Adipocyte (in vitro differentiated cells): ENCODE measurements around the gene TRIP6.
"Not testable (repeated sequence)": the region's sequence is repeated elsewhere in the genome, so short reads cannot be mapped to it uniquely, and the experiment has no call there.

Experiments
- DNase-seq: peaks from one replicate; pipeline ENCODE4 v3.0.0-alpha.2; 2015; ENCODE audit warnings: low read depth
- H3K27me3 ChIP-seq: replicated peaks from 2 replicates; pipeline ENCODE4 v1.7.0; 2013; ENCODE audit warnings: mild to moderate bottlenecking, low read length, moderate library complexity; ENCODE audit not compliant: control insufficient read depth, insufficient read depth
- H3K36me3 ChIP-seq: 2 replicates; pipeline ENCODE4 v1.7.0; 2013; ENCODE audit warnings: low read length, mild to moderate bottlenecking, moderate library complexity; ENCODE audit not compliant: control insufficient read depth, insufficient read depth, severe bottlenecking
- H3K4me1 ChIP-seq: 2 replicates; pipeline ENCODE4 v1.7.0; 2013; ENCODE audit warnings: mild to moderate bottlenecking, low read length, moderate library complexity; ENCODE audit not compliant: control insufficient read depth, insufficient read depth
- H3K4me3 ChIP-seq: 2 replicates; pipeline ENCODE4 v1.7.0; 2013; ENCODE audit warnings: mild to moderate bottlenecking, low read length, moderate library complexity
- H3K9ac ChIP-seq: 2 replicates; pipeline ENCODE4 v1.7.0; 2013; ENCODE audit warnings: mild to moderate bottlenecking, low read length, moderate library complexity
- H3K9me3 ChIP-seq: 2 replicates; pipeline ENCODE4 v1.7.0; 2013; ENCODE audit warnings: mild to moderate bottlenecking, low read length, moderate library complexity; ENCODE audit not compliant: control insufficient read depth

TRIP6 gene

DNA sequence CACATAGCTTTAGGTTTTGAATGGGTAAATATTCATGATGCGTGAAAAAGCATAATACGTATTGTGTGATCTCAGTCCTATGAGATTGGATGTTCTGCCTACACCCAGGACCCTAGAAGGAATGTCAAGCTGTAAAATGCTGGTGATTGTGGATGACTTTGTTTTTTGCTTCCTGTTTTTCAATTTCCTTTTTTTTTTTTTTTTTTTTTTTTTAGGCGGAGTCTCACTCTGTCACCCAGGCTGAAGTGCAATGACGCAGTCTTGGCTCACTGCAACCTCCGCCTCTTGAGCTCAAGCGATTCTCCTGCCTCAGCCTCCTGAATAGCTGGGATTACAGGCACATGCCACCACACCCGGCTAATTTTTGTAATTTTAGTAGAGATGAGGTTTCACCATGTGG is 43.3 kb downstream of the TRIP6 start:
- not testable (repeated sequence) for H3K4me1 ChIP-seq, H3K27me3 ChIP-seq, H3K4me3 ChIP-seq, H3K9ac ChIP-seq, DNase-seq, H3K36me3 ChIP-seq, H3K9me3 ChIP-seq

DNA sequence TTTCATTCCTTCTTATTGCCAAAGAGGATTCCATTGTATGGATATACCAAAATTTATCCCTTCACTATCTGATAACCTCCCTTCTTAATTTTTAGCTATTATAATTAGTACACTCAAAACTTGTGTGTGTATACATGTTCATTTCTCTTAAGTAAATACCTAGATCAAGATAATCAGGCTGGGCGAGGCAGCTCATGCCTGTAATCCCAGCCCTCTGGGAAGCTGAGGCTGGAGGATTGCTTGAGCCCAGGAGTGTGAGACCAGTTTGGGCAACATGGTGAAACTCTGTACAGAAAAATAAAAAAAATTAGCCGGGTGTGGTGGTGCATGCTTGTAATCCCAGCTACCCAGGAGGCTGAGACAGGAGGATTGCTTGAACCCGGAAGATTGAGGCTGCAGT is 44.3 kb downstream of the TRIP6 start:
- DNase-seq: no peak
- H3K27me3 ChIP-seq: peaks cover 3% of the 10 kb centered on the region
- no peaks in the 10 kb centered on the region for H3K36me3 ChIP-seq
- H3K9ac ChIP-seq: no peak overlapping the region
- H3K4me1 ChIP-seq: peaks cover 3% of the 10 kb centered on the region
- peaks cover 4% of the 10 kb centered on the region for H3K9me3 ChIP-seq
- H3K4me3 ChIP-seq: no peak overlapping the region

GRCh38 chr7:100914208-100914878 is 47.2 kb downstream of the TRIP6 start:
- no peak for DNase-seq
- Histone ChIP-seq H3K9me3 (no peaks in the 10 kb centered on the region), H3K4me1 (peaks cover 3% of the 10 kb centered on the region), H3K36me3 (no peaks in the 10 kb centered on the region), H3K9ac (no peak overlapping the region), H3K27me3 (peaks cover 16% of the 10 kb centered on the region), H3K4me3 (no peak overlapping the region)

DNA sequence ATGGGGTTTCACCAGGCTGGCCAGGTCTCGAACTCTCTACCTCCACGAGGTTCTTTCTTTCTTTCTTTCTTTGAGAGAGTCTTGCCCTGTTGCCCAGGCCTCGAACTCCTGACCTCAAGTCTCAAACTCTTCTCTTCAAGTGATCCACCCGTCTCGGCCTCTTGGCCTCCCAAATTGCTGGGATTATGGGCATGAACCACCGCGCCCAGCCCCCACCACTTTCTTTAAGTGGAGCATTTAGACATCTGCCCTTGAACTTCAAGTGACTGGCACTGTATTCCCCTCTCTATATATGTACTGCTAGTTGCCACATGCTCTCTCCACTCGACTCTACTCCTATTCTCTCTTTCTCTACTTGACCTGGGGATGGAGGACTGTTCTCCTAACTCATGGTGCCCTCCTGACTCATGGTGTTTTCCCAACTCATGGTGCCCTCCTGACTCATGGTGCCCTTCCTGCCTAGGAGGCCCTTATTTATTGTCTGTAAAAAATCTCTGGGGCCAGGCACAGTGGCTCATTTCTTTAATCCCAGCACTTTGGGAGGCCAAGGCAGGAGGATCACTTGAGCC is 47.8 kb downstream of the TRIP6 start:
- no peak for DNase-seq
- Histone ChIP-seq H3K9me3 (no peaks in the 10 kb centered on the region), H3K4me3 (no peak overlapping the region), H3K27me3 (peaks cover 18% of the 10 kb centered on the region), H3K4me1 (peaks cover 3% of the 10 kb centered on the region), H3K9ac (no peak overlapping the region), H3K36me3 (no peaks in the 10 kb centered on the region)

- not testable (repeated sequence) for H3K4me1 ChIP-seq, DNase-seq, H3K9ac ChIP-seq, H3K4me3 ChIP-seq, H3K9me3 ChIP-seq, H3K36me3 ChIP-seq
- H3K27me3 ChIP-seq: peaks cover 26% of the 10 kb centered on the region
Observed at GRCh38 chr7:100919335-100919734, 52.1 kb downstream of the TRIP6 start.

GRCh38 chr7:100919779-100920437 is 52.7 kb downstream of the TRIP6 start:
- not testable (repeated sequence) for H3K9me3 ChIP-seq, H3K4me1 ChIP-seq
- peaks cover 26% of the 10 kb centered on the region for H3K27me3 ChIP-seq

GRCh38 chr7:100921039-100921438 is 53.9 kb downstream of the TRIP6 start:
- no peak for DNase-seq
- H3K36me3 ChIP-seq: no peaks in the 10 kb centered on the region
- H3K9me3 ChIP-seq: peaks cover 7% of the 10 kb centered on the region
- H3K4me3 ChIP-seq: no peak overlapping the region
- peaks cover 3% of the 10 kb centered on the region for H3K4me1 ChIP-seq
- no peak overlapping the region for H3K9ac ChIP-seq
- peaks cover 26% of the 10 kb centered on the region for H3K27me3 ChIP-seq

More at GRCh38 chr7:100919779-100920437, 52.7 kb downstream of the TRIP6 start:
- not testable (repeated sequence) for H3K9ac ChIP-seq, H3K4me3 ChIP-seq, H3K36me3 ChIP-seq, DNase-seq
